IMR-90 (cell line): Measurements from ENCODE around the gene LZIC.

Experiments
- BHLHE40 ChIP-seq: fragments of 150-350 bp; IDR thresholded peaks from 2 replicates; pipeline ENCODE4 v1.6.1; 2016; ENCODE audit warnings: mild to moderate bottlenecking, low read depth, low read length
- CEBPB ChIP-seq: IDR thresholded peaks from 2 replicates; pipeline ENCODE4 v1.6.1; 2012; ENCODE audit warnings: low read depth, low read length, improper control_type of control experiment
- CHD1 ChIP-seq: IDR thresholded peaks from 2 replicates; pipeline ENCODE4 v1.6.1; 2012; ENCODE audit warnings: low read depth, low read length, improper control_type of control experiment
- FOS ChIP-seq: fragments of 150-350 bp; IDR thresholded peaks from 2 replicates; pipeline ENCODE4 v1.6.1; 2016; ENCODE audit warnings: low read depth, low read length
- MAFK ChIP-seq: IDR thresholded peaks from 2 replicates; pipeline ENCODE4 v1.6.1; 2012; ENCODE audit warnings: low read depth, low read length, improper control_type of control experiment
- MXI1 ChIP-seq: IDR thresholded peaks from 2 replicates; pipeline ENCODE4 v1.6.1; 2012; ENCODE audit warnings: low read depth, mild to moderate bottlenecking, low read length, moderate library complexity, borderline replicate concordance
- POLR2A ChIP-seq: IDR thresholded peaks from 2 replicates; pipeline ENCODE4 v1.6.1; 2012; ENCODE audit warnings: mild to moderate bottlenecking, low read depth, low read length
- RAD21 ChIP-seq: IDR thresholded peaks from 2 replicates; pipeline ENCODE4 v1.6.1; 2012; ENCODE audit warnings: low read length, improper control_type of control experiment
- RCOR1 ChIP-seq: IDR thresholded peaks from 2 replicates; pipeline ENCODE4 v1.6.1; 2012; ENCODE audit warnings: mild to moderate bottlenecking, low read length, improper control_type of control experiment; ENCODE audit not compliant: insufficient replicate concordance
- RFX5 ChIP-seq: IDR thresholded peaks from 2 replicates; pipeline ENCODE4 v1.8.0; 2012; ENCODE audit warnings: low read depth, mild to moderate bottlenecking, low read length, moderate library complexity
- SMC3 ChIP-seq: fragments of 150-350 bp; IDR thresholded peaks from 2 replicates; pipeline ENCODE4 v1.6.1; 2016; ENCODE audit warnings: low read depth, mild to moderate bottlenecking, antibody characterized with exemption, low read length, moderate library complexity
- TF ChIP-seq, protein P1 (sequence below): conservative IDR thresholded peaks from 2 replicates; pipeline ENCODE4 v1.5.1; 2012; ENCODE audit warnings: mild to moderate bottlenecking, low read depth, low read length, improper control_type of control experiment

DNA sequence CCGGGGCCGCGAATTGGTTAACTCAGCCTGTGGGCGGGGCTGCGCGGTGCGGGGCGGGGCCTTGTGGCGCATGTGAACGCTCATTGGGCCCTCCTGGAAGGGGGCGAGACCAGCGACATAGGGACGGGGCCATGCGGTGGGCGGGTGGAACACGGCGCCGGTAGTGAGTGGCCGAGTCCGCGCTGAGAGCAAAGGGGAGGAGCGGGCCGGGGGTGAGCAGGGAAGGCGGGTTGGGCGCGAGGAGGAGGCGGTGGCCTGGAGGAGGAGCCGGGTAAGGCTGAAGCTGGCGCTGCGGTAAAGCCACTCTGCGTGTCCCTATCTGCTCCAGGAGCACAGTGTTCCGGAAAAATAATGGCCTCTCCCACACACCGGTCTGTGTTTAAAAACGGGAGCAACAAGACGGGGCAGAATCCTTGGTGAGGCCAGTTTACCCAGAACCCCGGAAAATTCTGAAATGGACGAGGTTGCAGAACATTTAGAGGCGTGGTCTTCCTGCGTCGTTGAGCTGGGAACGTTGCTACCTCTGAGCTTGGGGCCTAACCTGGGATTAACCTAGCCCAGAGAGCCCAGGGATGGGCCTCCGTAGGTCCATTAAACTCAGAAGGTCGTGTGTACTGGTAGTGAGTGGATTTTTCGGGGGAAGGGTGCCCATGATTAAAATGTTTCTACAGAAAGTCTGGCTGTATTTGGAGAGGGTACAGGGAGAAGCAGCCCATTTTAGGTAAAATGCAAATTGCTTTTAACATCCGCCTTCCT lies 32.6 kb downstream of the LZIC start:
- TF ChIP-seq POLR2A (peak; percentile 7; the same call in 1 of the 2 replicates), BHLHE40 (no peak), RAD21 (no peak), RFX5 (no peak), CHD1 (no peak), SMC3 (no peak), RCOR1 (no peak), FOS (no peak), CEBPB (no peak), MXI1 (peak; percentile 87; the same call in 1 of the 2 replicates), MAFK (no peak)
- TF ChIP-seq, protein P1, sequence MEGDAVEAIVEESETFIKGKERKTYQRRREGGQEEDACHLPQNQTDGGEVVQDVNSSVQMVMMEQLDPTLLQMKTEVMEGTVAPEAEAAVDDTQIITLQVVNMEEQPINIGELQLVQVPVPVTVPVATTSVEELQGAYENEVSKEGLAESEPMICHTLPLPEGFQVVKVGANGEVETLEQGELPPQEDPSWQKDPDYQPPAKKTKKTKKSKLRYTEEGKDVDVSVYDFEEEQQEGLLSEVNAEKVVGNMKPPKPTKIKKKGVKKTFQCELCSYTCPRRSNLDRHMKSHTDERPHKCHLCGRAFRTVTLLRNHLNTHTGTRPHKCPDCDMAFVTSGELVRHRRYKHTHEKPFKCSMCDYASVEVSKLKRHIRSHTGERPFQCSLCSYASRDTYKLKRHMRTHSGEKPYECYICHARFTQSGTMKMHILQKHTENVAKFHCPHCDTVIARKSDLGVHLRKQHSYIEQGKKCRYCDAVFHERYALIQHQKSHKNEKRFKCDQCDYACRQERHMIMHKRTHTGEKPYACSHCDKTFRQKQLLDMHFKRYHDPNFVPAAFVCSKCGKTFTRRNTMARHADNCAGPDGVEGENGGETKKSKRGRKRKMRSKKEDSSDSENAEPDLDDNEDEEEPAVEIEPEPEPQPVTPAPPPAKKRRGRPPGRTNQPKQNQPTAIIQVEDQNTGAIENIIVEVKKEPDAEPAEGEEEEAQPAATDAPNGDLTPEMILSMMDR = no peak
